Hematopoietic multipotent progenitor cell treated with erythropoietin and hydrocortisone succinate and interleukin-3 and kit ligand, for 6 days (in vitro differentiated cells): ENCODE measurements around the gene AKAP12.

Experiments
- DNase-seq: peaks from one replicate; pipeline ENCODE4 v3.0.0-alpha.2; 2015

AKAP12 gene

DNA sequence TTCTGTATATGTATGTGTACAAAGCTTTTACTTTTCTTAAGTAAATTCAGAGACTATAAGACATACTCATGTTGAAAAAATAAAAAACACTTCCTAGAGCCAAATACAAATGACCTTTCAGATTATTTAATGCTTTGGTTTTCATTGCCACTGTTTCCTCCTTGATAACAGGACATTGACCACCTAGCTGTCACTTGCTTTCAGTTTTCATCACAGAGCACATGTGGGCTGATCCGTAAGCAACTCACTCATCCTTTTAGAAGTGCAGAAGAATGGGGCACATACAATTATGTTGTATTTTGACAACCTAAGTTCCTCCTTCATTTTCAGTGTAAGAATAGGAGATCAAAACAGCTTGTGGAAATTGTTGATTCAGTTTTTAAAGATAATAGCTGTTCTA is 145.4 kb downstream of the AKAP12 start:
- peak; percentile 60 for DNase-seq

DNA sequence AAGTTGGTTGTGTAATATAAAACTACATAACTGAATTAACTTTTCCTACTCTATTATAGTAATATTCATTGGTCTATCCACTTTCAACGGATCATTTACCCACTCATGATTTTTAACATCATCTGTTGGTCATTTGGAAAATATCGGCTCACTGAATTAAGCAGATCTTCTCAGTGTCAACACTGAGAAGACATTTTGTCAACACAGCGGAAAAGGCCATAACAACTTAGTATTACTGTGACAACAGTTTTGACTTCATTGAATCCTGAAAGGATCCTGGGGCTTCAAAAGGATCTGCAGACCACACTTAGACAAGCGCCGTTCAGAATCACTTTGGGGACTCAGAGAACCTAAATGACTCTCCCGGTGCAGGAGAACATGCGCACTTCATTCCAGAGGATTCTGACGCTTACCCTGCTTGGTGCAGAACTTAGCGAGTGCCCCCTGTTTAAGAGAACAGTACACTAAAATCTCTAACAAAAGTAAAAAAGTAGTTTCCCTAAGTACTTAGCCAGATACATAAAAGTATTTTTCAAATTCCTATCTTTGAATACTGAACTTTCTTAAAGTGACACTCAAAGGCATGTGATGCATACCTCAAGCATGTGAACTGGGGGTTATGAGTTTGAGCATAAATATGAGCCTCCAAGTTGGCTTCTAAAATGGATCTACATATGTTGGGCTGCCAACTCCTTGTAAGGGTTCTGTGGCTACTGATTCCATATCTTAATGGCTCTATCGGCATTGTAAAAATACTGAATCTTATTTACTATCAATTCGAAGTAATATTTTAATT is 147.6 kb downstream of the AKAP12 start:
- DNase-seq: no peak

DNA sequence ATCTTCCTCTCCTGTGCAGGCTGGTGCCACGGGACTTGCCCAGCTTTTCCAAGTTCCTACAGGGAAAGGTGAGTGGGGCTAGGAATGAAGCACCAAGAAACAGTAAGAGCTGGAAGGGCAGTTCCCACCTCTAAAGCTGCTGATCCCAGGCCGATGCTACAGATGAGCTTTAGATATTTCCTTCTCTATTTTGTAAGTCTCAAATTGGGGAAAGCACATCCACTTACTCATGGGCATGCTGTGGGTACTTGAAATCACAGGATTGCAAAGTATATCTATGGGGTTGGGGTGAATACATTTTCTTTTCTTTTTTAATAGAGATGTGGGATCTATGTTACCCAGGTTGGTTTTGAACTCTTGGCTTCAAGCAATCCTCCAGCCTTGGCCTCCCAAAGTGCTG is 148.5 kb downstream of the AKAP12 start:
- DNase-seq: no peak

DNA sequence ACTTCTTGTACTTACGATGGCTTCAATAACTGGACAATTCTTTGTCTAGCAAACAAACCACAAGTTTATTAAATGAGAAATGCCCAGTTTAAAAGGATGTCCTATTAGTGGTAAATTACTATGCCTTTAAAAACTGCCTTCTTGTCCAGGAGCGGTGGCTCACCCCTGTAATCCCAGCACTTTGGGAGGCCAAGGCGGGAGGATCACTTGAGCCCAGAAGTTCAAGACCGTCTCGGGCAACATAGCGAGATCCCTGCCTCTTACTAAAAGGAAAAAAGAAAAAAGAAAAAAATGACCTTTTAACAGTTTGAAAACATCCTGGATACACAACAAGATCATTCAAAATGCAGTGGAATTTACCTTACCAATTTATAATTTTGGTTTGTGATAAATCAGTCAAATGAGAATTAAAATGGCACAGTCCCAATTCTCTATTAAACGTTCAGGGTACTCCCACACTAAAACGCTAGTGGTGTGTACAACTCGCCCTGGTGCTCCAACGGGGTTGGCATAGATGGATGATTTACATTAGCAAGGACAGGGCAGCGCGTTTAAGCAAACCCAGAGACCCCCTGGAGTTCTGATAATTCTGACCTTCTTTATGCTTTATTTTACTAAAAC is 149.3 kb downstream of the AKAP12 start:
- peak; percentile 69 for DNase-seq

DNA sequence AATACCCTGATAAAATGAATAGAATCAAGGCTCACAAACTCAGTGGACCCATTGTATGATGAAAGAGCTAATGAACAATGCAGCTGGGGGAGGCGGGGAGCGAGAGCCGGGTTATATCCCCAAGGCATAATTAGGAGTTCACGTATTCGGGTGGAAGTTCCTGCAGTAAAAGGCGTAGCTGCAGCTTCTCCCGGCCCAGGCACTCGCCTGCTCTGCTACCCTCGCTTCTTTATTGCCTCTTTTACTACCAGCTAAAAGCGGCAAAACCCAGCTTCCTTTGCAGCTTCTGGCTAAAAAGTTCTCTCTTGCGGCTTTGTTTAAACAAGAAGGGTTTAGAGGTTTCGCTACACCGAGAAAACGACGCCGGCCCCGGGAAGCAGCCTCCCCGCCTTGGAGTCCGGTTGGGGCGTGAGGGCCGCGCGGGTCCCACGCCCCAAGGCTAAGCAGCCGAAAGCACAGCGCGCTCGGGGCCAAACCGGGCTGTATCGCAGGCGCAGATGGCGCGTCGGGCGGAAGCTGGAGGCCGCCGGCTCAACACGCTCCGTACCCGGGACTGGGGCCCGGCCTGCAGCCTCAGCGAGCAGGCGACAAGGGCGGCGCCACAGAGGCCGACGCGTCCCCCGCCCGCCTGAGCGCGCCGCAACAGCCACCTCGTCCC is 150.0 kb downstream of the AKAP12 start:
- peak; percentile 68 for DNase-seq

DNA sequence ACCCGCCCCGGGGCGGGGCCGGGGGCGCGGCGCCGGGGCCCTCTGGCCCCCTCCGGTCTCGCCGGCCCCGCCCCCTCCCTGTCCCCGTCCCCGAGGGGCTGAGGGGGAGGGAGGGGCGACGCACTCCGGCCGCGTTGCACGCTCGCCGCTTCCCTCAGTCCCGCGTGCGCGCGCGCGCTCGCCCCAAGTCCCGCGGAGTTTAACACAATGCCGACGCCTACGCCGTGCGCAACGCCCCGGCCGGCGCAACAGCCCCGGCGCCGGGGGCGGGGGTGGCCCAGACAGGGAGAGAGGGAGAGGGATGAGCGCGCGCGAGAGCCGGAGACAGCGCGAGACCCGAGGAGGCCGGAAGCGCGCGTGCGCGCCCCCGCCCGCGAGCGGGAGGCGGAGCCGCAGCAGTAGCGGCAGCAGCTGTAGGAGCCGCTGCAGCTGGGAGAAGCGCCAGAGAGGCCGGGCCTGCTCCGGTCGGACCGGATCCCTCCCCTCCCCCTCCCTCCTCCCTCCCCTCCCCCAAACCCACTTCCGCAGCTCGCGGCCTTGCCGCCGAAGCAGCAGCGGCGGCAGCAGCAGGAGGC is 150.6 kb downstream of the AKAP12 start:
- DNase-seq: peak; percentile 98

DNA sequence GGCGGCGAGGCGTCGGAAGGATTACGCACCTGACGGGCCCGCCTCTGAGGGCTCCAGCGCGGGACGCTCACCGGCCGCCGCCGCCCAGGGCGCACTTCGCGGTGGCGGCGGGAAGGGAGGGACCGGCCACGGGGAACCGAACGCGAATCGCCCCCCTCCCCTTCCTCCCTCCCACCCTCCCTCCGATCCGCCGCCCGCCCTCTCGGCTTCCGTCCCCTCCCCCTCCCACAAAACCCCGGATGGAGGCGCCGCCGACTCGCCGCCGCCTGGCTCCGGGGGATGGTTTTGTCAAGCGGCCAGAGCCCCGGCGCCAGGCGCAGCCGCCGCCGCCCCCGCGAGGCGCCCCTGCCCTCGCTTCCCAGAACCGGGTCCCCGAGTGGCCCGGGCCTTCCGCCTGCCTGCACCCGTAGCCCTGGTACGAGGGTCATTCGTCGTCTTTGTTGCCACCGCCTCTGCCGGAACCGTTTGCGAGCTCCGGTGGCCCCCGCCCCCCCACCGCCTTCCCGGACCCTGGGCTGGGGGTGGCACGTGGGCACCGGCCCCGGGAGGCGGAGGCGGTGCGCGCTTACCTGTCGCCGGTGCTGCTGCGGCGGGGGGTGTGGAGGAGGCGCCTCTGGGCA is 151.2 kb downstream of the AKAP12 start:
- peak; percentile 76 for DNase-seq

DNA sequence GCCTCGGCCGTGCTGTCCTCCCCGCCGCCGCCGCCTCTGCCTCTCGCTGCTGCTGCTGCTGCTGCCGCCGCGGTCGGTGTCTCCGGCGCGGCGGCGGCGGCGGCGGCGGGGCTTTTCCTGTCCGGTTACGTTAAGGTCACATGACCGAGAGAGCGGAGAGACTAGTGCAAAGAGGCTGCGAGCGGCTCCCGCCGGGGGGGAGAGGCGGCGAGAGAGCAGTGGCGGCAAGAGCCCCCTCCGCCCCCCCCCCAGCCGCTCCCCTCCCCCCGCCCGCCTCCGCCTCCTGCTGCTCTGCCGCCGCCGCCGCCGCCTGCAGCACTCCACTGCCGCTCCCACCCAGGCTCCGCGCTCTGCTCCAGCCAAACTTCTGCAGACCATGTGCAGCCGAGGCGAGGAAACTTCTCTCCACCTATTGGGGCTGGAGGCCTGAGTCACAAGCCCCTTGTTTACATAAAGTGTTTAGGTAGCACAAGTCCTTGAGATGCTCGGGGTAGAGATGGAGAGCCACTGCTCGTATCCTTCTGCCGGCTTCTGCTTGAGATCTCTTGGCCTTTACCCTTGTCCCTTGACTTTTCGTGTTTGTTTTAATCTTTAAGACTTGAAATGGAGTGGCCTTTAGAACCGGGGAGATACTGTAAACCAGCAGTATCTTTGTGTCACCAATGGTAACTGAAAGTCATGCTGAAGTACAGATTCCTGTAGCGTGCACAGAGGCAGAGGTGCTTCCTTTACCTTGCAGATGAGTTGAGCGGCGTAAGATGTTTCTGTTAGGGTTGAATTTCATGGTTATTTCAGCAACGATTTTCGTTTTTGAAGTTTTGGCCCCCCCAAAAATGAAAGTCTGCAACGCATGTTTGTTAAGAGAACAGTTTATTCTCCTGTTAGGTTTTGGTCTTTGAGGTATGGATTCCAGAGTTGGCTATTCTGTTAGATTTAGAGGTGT is 152.0 kb downstream of the AKAP12 start, which contains the start of gene ZBTB2:
Gene ZBTB2 (minus strand): TSS at position 89 of the 943 bp plus-strand sequence. CDS start 17,922 bp downstream, outside the sequence.
- DNase-seq: peak; percentile 76

DNA sequence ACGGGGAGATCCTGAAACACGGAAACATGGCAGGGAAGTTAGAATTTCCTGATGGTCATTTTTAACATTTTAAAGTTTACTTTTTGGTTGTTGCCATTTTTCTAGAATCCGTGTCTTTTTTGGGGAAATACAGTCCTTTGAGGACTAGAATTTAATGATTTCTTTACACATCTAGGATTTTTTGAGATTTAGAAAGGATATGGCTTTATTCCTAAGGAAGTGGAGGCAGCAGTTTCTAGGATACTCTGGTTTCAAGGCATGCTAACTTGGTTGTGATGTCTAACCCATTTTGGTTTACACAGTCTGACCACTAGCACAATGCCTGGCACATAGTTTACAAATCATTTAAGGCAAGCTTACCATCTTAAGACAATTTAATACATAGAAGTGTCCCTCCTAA is 152.7 kb downstream of the AKAP12 start:
- DNase-seq: no peak

DNA sequence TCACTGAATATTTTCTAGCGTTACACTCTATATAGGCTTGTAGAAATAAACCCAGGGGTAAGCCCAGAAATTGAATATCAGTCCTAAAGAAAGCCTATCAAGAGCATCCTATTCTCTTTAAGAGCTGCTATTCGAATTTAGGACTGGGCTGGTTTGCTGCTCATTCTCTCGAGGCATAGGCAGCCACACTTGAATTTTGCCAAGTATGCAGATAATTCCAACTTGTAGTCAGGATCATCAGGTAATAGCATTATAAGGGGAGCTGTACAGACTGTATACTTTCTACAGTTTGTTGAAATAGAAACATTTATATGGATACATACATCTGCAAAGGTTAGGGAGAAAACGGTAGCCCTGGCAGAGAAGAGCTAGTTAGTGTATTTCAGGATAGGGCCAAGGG is 153.6 kb downstream of the AKAP12 start:
- no peak for DNase-seq

DNA sequence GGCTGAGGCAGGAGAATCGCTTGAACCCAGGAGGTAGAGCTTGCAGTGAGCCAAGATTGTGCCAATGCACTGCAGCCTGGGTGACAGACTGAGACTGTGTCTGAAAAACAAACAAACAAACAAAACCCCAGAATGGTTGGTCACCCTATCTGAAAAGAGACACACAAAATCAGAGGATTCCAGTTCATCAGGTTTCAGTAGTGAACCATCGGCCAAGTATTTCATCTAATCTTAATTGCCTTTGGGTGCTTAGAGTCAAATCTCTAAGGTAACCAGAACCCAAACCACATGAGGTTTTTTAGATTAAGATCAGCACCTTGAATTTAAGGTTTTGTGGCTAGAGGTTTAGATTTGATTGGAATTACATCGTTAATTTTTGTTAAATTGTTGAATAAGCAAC is 159.9 kb downstream of the AKAP12 start:
- DNase-seq: no peak

DNA sequence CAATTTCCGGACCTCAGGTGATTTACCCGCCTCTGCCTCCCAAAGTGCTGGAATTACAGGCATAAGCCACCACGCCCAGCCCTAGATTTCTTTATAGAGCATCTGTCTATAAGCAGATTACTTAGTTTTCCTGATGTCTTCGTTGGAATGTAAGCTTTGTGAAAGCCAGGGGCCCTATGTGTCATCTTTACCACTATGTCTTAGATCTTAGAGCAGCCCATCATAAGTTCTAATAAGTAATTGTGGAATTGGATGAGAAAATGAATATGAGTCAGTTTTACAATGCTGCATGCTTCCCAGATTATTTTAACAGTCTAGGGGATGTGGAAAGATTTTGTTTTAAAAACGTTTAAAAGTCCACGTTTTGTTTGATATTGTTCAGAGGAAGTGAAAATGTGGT is 160.7 kb downstream of the AKAP12 start:
- DNase-seq: no peak

DNA sequence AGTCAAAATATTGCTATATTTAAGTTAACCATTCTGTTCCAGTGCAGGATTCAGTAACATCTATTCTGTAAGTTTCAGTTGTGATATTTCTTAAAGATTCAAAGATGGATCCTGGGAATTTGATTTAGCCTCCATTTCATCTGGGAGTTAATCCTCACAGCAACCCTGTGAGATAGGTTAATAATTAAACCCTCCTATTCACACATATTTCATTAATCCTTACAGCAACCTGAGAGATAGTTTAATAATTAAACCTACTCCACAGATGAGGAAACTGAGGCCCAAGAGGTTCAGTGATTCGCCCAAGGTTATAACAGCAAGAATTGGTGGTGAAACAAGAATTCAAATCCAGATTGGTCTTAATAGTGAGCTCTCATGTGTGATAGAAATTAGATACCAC is 162.5 kb downstream of the AKAP12 start:
- no peak for DNase-seq

DNA sequence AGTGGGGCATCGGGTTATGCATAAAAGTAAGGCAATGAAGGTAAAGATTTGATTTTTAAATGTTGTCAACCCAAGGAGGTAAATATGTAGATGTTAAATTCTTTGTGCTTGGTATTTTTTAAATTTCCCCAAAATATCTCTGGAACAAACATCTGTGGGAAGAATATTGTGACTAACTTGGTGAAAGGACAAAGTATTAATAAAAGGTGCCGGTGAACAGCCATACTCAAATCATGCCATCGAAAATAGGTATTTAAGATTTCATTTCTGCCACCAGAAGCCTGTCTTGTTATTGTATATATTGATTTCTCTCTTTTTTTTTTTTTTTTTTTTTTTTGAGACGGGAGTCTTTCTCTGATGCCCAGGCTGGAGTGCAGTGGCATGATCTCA is 164.1 kb downstream of the AKAP12 start:
- DNase-seq: no peak
